GM19023 (cell line): ENCODE data around the gene NECAB2.

Experiments
- ATAC-seq: cut with Tn5 transposase; IDR thresholded peaks from one replicate; pipeline ENCODE4 v1.9.1; 2021; ENCODE audit warnings: mild to moderate bottlenecking, moderate library complexity; ENCODE audit not compliant: unreplicated experiment

NECAB2 gene

GRCh38 chr16:83967838-83968305, at the start of gene NECAB2:
Gene NECAB2, plus strand, starts transcription at chr16:83968244. Its CDS starts 405 bp downstream, at chr16:83968649.
- ATAC-seq: no peak

GRCh38 chr16:83920894-83921491, 47.1 kb upstream of the NECAB2 start:
- ATAC-seq: no peak

GRCh38 chr16:83923581-83924365, 44.3 kb upstream of the NECAB2 start:
- no peak for ATAC-seq

- ATAC-seq: no peak
Observed at GRCh38 chr16:83924686-83925085, 43.4 kb upstream of the NECAB2 start.

GRCh38 chr16:83925095-83925905, 42.7 kb upstream of the NECAB2 start:
- ATAC-seq: no peak

- ATAC-seq: no peak
Observed at GRCh38 chr16:83925957-83926725, 41.9 kb upstream of the NECAB2 start.

GRCh38 chr16:83926726-83927397, 41.2 kb upstream of the NECAB2 start:
- peak; percentile 79 for ATAC-seq

GRCh38 chr16:83928341-83929055, 39.5 kb upstream of the NECAB2 start:
- ATAC-seq: no peak

GRCh38 chr16:83929811-83930555, 38.1 kb upstream of the NECAB2 start:
- ATAC-seq: no peak

- no peak for ATAC-seq
Observed at GRCh38 chr16:83930730-83931500, 37.1 kb upstream of the NECAB2 start.

GRCh38 chr16:83931556-83931955, 36.5 kb upstream of the NECAB2 start:
- no peak for ATAC-seq

- ATAC-seq: no peak
Observed at GRCh38 chr16:83932304-83932703, 35.7 kb upstream of the NECAB2 start.

- no peak for ATAC-seq
Observed at GRCh38 chr16:83932955-83933673, 34.9 kb upstream of the NECAB2 start.

GRCh38 chr16:83933885-83934683, 34.0 kb upstream of the NECAB2 start:
- ATAC-seq: no peak

- no peak for ATAC-seq
Observed at GRCh38 chr16:83934684-83934977, 33.4 kb upstream of the NECAB2 start.

- ATAC-seq: no peak
Observed at GRCh38 chr16:83935005-83935857, 32.8 kb upstream of the NECAB2 start.
